Gastroesophageal sphincter (tissue), 4 donors: ENCODE results near the gene SLC9A4. TPM values are rescaled to one million over a fixed set of nuclear protein-coding genes. Genes with fewer than 3 reads are reported as not detected.

Experiments used
- ATAC-seq: fragments of 150-250 bp; one replicate; pipeline ENCODE4 v1.9.1; 2016; ENCODE audit warnings: mild to moderate bottlenecking, moderate library complexity
- H3K27ac ChIP-seq, 4 donors: fragments of 200-600 bp; sonication (generic) in 3 of 4; 1 replicate in 3 of 4; 2 replicates in 1 of 4; pipeline ENCODE4 v1.5.1; 2016 to 2019
- H3K27me3 ChIP-seq: fragments of 200-600 bp; sonication (generic); one replicate; pipeline ENCODE4 v1.5.1; 2019
- H3K36me3 ChIP-seq, 2 donors: fragments of 200-600 bp; sonication (generic); one replicate each; pipeline ENCODE4 v1.5.1; 2019; ENCODE audit warnings: control low read depth in 1 of 2
- H3K4me1 ChIP-seq, 3 donors: fragments of 200-600 bp; sonication (generic); 1 replicate in 2 of 3; 2 replicates in 1 of 3; pipeline ENCODE4 v1.5.1; 2016 to 2019; ENCODE audit warnings: control low read depth in 2 of 3
- H3K4me3 ChIP-seq, 2 donors: fragments of 200-600 bp; sonication (generic); one replicate each; pipeline ENCODE4 v1.5.1; 2019; ENCODE audit warnings: mild to moderate bottlenecking in 1 of 2, moderate library complexity in 1 of 2
- H3K9me3 ChIP-seq, 3 donors: fragments of 200-600 bp; sonication (generic); one replicate each; pipeline ENCODE4 v1.5.1; 2017 to 2019; ENCODE audit warnings: control low read depth in 2 of 3
- EP300 ChIP-seq: sonication (generic); formaldehyde crosslinking; IDR thresholded peaks from one replicate; pipeline ENCODE4 v1.6.1; 2017; ENCODE audit warnings: antibody characterized with exemption, mild to moderate bottlenecking
- POLR2A ChIP-seq, 2 donors: fragments of 450-650 bp; IDR thresholded peaks; one replicate each; pipeline ENCODE4 v1.6.1; 2017; ENCODE audit warnings: antibody characterized with exemption in 2 of 2, mild to moderate bottlenecking in 2 of 2, moderate library complexity in 1 of 2
- POLR2AphosphoS5 ChIP-seq: sonication (generic); formaldehyde crosslinking; IDR thresholded peaks from one replicate; pipeline ENCODE4 v1.6.1; 2017; ENCODE audit warnings: antibody characterized with exemption
- WGBS, 2 donors: methylation state at CpG; one replicate each; pipeline ENCODE4 v1.1.5; 2018; ENCODE audit warnings: low coverage in 1 of 2; 5-methylcytosine and 5-hydroxymethylcytosine counted together
- total RNA-seq, 4 donors: library from RNA; depleted of rRNA; stranded (reverse); fragments of >200 nt; gene quantifications; one replicate each; pipeline ENCODE4 v1.1.0, GENCODE V29; 2016
- TF ChIP-seq, protein P1 (sequence below), 4 experiments: fragments of 200-600 bp in 2 of 4; fragments of 450-650 bp in 2 of 4; sonication (generic) in 1 of 4; IDR thresholded peaks; one replicate each; pipeline ENCODE4 v1.5.1; 2017 to 2019; ENCODE audit warnings: antibody characterized with exemption in 4 of 4, mild to moderate bottlenecking in 2 of 4, moderate library complexity in 2 of 4

The SLC9A4 gene
- total RNA-seq, 4 donors from 2014 or later: 0.22 TPM; not detected in 3

DNA sequence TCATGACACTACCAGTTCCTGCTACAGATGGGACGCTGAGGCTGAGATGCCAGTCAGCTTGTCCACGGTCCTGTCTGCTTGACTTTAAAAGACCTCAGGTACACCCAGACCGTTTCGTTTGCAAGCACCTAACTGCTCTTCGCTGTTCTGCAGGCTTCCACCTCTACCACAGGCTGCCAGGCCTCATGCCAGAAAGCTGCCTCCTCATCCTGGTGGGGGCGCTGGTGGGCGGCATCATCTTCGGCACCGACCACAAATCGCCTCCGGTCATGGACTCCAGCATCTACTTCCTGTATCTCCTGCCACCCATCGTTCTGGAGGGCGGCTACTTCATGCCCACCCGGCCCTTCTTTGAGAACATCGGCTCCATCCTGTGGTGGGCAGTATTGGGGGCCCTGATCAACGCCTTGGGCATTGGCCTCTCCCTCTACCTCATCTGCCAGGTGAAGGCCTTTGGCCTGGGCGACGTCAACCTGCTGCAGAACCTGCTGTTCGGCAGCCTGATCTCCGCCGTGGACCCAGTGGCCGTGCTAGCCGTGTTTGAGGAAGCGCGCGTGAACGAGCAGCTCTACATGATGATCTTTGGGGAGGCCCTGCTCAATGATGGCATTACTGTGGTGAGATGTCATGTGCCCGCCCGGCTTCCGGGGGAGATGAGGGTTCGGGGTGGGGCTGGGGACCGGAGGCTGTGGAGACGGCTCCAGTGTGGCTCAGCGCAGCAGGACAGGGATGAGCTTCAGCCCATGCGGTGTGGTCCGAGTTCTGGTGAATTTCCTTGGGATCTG lies 5.9 kb downstream of the SLC9A4 start:
- TF ChIP-seq POLR2AphosphoS5: no peak
- no peak for TF ChIP-seq POLR2A (IDR thresholded peaks at IDR 0.05)
- no peak overlapping the region for H3K27ac ChIP-seq
- H3K27me3 ChIP-seq: peaks cover 11% of the 10 kb centered on the region
- WGBS, 2 donors: 82 to 90% methylated on average over 2 to 14 of the region's 36 CpGs
- H3K4me1 ChIP-seq: no peaks in the 10 kb centered on the region
- H3K9me3 ChIP-seq: no peaks in the 10 kb centered on the region
- H3K36me3 ChIP-seq: no peaks in the 10 kb centered on the region
- H3K4me3 ChIP-seq: no peak overlapping the region
- no peak for ATAC-seq

DNA sequence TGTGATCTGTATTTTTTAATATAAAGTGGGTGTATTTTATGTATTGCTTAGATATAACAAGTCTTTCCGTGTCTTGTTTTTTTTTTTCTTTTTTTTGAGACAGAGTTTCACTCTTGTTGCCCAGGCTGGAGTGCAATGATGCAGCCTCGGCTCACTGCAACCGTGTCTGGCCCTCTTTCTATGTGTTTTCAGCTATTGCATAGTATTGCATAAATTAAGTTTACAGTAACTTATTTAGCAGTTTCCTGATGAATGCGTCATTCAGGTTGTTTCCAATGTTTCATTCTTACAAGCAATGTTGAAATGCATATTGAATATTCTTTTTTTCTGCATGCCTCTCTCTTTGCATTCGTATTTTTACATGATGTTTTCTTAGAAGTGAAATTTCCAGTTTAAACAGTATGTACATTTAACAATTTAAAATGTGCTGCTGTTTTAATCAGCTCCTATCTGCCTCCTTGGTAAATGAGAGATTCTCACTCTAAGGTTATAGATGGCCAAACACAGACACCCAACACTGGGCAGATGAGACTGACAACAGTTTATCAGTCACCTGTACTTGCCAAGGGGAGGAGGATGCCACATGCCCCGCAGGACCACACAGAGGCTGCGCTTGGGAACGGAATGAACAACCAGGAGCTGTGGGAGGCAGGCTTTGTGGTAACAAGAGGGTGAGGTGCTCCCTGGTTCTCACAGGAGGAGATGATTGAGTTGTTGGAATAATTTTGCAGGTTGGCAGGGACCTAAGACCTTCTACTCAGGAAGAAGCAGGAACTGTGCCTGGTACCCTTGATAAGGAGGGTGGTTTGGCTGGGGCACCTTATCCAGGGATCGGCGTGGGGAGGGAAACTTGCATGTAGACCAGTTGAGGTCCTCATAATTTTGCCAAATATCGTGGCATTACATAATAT lies 7.5 kb downstream of the SLC9A4 start:
- H3K4me1 ChIP-seq: no peaks in the 10 kb centered on the region
- 69 to 73% methylated on average over 9 to 10 of the region's 11 CpGs for WGBS, 2 donors
- no peak for ATAC-seq
- no peaks in the 10 kb centered on the region for H3K36me3 ChIP-seq
- H3K4me3 ChIP-seq: no peak overlapping the region
- no peak overlapping the region for H3K27ac ChIP-seq
- H3K27me3 ChIP-seq: peaks cover 12% of the 10 kb centered on the region
- no peaks in the 10 kb centered on the region for H3K9me3 ChIP-seq
- TF ChIP-seq POLR2AphosphoS5 (no peak), EP300 (no peak), POLR2A (IDR thresholded peaks at IDR 0.05) (no peak)
- TF ChIP-seq, protein P1, sequence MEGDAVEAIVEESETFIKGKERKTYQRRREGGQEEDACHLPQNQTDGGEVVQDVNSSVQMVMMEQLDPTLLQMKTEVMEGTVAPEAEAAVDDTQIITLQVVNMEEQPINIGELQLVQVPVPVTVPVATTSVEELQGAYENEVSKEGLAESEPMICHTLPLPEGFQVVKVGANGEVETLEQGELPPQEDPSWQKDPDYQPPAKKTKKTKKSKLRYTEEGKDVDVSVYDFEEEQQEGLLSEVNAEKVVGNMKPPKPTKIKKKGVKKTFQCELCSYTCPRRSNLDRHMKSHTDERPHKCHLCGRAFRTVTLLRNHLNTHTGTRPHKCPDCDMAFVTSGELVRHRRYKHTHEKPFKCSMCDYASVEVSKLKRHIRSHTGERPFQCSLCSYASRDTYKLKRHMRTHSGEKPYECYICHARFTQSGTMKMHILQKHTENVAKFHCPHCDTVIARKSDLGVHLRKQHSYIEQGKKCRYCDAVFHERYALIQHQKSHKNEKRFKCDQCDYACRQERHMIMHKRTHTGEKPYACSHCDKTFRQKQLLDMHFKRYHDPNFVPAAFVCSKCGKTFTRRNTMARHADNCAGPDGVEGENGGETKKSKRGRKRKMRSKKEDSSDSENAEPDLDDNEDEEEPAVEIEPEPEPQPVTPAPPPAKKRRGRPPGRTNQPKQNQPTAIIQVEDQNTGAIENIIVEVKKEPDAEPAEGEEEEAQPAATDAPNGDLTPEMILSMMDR (IDR thresholded peaks at IDR 0.05): no peak

DNA sequence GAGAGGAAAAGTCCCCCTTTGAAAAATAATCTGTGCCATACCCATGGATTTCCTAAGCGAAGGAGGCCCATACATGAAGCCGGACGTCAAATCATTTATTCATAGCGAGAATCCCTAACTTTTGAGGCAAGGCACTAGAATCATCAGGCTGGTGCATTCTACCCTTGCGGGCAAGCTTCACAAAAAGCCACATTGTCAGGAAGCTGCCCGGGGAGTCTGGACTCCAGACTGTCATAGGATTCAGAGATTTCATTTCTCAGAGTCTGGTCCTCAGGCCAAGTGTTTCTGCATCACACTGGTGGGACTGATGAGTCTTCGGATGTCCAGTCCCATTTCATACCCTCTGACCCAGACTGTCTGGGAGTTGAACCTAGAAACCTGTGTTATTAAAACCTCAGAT lies 8.9 kb downstream of the SLC9A4 start:
- Histone ChIP-seq H3K27me3 (peaks cover 25% of the 10 kb centered on the region), H3K4me1 (no peaks in the 10 kb centered on the region), H3K36me3 (no peaks in the 10 kb centered on the region), H3K27ac (no peak overlapping the region), H3K4me3 (no peak overlapping the region), H3K9me3 (no peaks in the 10 kb centered on the region)
- ATAC-seq: no peak
- 64 to 78% methylated on average over 5 to 6 of the region's 7 CpGs for WGBS, 2 donors
- TF ChIP-seq EP300: no peak
- TF ChIP-seq POLR2A (IDR thresholded peaks at IDR 0.05): no peak
- TF ChIP-seq, protein P1 (IDR thresholded peaks at IDR 0.05): no peak
- TF ChIP-seq POLR2AphosphoS5: no peak

DNA sequence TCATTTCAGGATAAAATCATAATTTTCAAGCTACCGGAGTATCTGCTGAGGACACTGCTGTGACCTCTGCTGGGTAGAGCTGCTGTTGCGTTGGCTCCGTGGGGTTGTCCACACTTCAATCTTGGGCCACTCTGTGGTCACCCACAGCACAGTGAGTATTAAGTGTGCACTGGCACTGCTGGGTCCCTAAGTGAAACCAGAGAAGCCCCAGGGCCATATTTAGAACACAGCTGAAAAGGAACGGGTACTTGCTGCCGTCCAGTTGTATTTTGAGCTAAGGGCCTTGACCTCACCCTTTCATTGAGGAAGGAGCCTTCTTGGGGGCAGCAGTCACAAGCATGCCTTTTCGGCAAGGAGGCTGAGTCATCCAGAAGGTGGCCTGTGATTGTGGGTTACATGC lies 10.1 kb downstream of the SLC9A4 start:
- no peaks in the 10 kb centered on the region for H3K4me1 ChIP-seq
- H3K27me3 ChIP-seq: peaks cover 15% of the 10 kb centered on the region
- no peaks in the 10 kb centered on the region for H3K36me3 ChIP-seq
- no peak for TF ChIP-seq POLR2A (IDR thresholded peaks at IDR 0.05)
- no peak for TF ChIP-seq POLR2AphosphoS5
- TF ChIP-seq, protein P1 (IDR thresholded peaks at IDR 0.05): no peak
- TF ChIP-seq EP300: no peak
- no peak overlapping the region for H3K4me3 ChIP-seq
- no peak for ATAC-seq
- no peak overlapping the region for H3K27ac ChIP-seq
- H3K9me3 ChIP-seq: no peaks in the 10 kb centered on the region
- 80 to 82% methylated on average over 1 to 2 of the region's 6 CpGs for WGBS, 2 donors

DNA sequence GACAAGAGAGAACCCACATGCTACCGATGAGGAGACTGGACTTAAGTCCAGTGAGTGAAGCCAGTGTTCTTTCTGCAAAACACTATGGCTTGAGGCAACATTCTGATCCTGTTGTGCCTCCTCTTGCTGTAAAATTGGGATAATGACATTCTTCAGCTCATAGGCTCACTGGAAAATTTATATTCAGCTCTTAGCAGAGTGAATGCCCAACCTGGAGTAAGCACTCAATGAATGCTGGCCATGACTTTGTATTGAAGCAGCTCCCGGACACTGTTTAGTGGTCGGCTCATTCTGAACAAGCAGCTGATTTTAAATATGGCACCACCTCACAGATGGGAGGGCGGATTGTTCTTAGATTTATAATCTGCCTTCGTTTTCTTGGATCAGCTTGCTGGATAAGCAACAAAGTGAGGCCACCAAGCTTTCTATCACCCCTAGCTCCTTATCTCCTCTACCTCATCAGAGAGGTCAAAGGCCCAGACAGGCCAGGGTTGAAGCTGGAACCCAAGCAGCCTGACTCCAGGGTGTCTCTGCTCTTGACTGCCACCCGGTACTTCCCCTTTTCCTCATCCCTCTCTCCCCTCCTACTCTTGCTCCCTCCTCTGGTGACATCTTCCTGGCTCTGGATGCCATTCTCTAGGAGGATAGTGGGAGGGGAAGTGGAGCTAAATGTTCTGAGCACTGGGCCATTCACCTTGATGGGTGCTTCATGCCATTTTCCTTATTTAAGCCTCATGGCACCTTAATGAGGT lies 11.5 kb downstream of the SLC9A4 start:
- H3K27ac ChIP-seq: no peak overlapping the region
- no peaks in the 10 kb centered on the region for H3K9me3 ChIP-seq
- H3K36me3 ChIP-seq: no peaks in the 10 kb centered on the region
- 55 to 78% methylated on average over 4 to 6 of the region's 6 CpGs for WGBS, 2 donors
- peaks cover 14% of the 10 kb centered on the region for H3K27me3 ChIP-seq
- H3K4me3 ChIP-seq: no peak overlapping the region
- TF ChIP-seq EP300 (no peak), POLR2A (IDR thresholded peaks at IDR 0.05) (no peak), POLR2AphosphoS5 (no peak)
- TF ChIP-seq, protein P1 (IDR thresholded peaks at IDR 0.05): no peak
- ATAC-seq: no peak
- H3K4me1 ChIP-seq: no peaks in the 10 kb centered on the region
